Common myeloid progenitor, CD34-positive (primary cell): ENCODE measurements around the gene ZNF33A.
"Not testable (repeated sequence)": the region's sequence is repeated elsewhere in the genome, so short reads cannot be mapped to it uniquely, and the experiment has no call there.

ENCODE experiments used
- CTCF ChIA-PET: fragments of 350-600 bp; sonication (Branson Sonifier 250); formaldehyde crosslinking; loops from one replicate; lab custom pipeline; 2021; ENCODE audit warnings: antibody characterized with exemption; lab: Charles Lee
- POLR2A ChIA-PET: fragments of 350-600 bp; sonication (Branson Sonifier 250); formaldehyde crosslinking; loops from one replicate; lab custom pipeline; 2021; ENCODE audit warnings: antibody characterized with exemption; lab: Charles Lee
- DNase-seq, 3 donors: peaks; one replicate each; pipeline versions ENCODE4 v3.0.0 to v3.0.0-alpha.2; 2013
- H3K27ac ChIP-seq, 2 experiments: 1 replicate in 1 of 2; 2 replicates in 1 of 2; pipeline ENCODE4 v1.7.0; 2013; ENCODE audit warnings: inconsistent platforms in 2 of 2, low read length in 2 of 2, mild to moderate bottlenecking in 2 of 2, low read depth in 1 of 2, moderate library complexity in 1 of 2; ENCODE audit not compliant: severe bottlenecking in 2 of 2, insufficient read depth in 1 of 2, poor library complexity in 1 of 2
- H3K27me3 ChIP-seq, 5 experiments: replicated peaks in 2 of 5; 1 replicate in 3 of 5; 2 replicates in 2 of 5; pipeline versions ENCODE4 v1.6.1 to v1.7.0; 2013; ENCODE audit warnings: low read length in 4 of 5, mild to moderate bottlenecking in 2 of 5, moderate library complexity in 2 of 5, inconsistent platforms in 1 of 5; ENCODE audit not compliant: insufficient read depth in 5 of 5, control insufficient read depth in 4 of 5
- H3K36me3 ChIP-seq, 4 experiments: 1 replicate in 2 of 4; 2 replicates in 2 of 4; pipeline versions ENCODE4 v1.6.1 to v1.7.0; 2013; ENCODE audit warnings: low read length in 3 of 4, control low read depth in 1 of 4, mild to moderate bottlenecking in 1 of 4; ENCODE audit not compliant: control insufficient read depth in 4 of 4, insufficient read depth in 4 of 4
- H3K4me1 ChIP-seq, 4 experiments: 1 replicate in 3 of 4; 2 replicates in 1 of 4; pipeline versions ENCODE4 v1.6.1 to v1.7.1; 2013; ENCODE audit warnings: low read length in 3 of 4, mild to moderate bottlenecking in 3 of 4, control low read depth in 1 of 4, inconsistent platforms in 1 of 4, moderate library complexity in 1 of 4; ENCODE audit not compliant: control insufficient read depth in 4 of 4, insufficient read depth in 4 of 4; ENCODE audit errors: control extremely low read depth in 1 of 4
- H3K4me3 ChIP-seq, 7 experiments: 1 replicate in 4 of 7; 2 replicates in 3 of 7; pipeline versions ENCODE4 v1.5.1 to v1.7.0; 2013; ENCODE audit warnings: mild to moderate bottlenecking in 7 of 7, low read length in 6 of 7, moderate library complexity in 6 of 7, inconsistent platforms in 2 of 7, low read depth in 2 of 7, control low read depth in 1 of 7; ENCODE audit not compliant: insufficient read depth in 4 of 7, control insufficient read depth in 1 of 7; ENCODE audit errors: extremely low read depth in 1 of 7
- H3K9me3 ChIP-seq, 5 experiments: 1 replicate in 4 of 5; 2 replicates in 1 of 5; pipeline versions ENCODE4 v1.6.1 to v1.7.1; 2013; ENCODE audit warnings: low read length in 4 of 5, mild to moderate bottlenecking in 2 of 5, inconsistent platforms in 1 of 5, low read depth in 1 of 5, moderate library complexity in 1 of 5; ENCODE audit not compliant: control insufficient read depth in 4 of 5, insufficient read depth in 2 of 5; ENCODE audit errors: control extremely low read depth in 1 of 5
- WGBS: methylation state at CpG from one replicate; pipeline ENCODE4 v1.1.5; 2013; ENCODE audit not compliant: insufficient coverage; 5-methylcytosine and 5-hydroxymethylcytosine counted together

ZNF33A gene

DNA sequence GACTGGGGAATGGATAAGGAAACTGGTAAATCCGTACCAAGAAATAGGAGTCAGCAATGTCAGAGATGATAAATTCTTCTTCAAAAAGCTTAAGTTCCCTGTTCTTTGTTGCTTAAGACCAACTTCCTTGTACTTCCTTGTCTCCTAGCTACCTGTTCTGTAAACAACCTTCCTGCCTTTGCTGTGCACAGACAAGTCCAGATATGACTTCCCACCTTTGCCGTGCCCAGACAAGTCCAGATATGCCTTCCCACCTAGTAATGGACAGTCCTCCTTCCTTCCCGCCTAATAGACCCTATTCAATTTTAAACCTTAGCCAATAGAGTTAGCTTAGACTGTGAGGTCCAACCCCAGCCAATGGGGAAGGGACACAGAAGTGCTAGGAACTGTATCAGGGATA is 2.5 kb upstream of the ZNF33A start:
- DNase-seq = peak in 1 of 3 donors; percentile 18
- CTCF ChIA-PET = no interaction called here
- H3K27ac ChIP-seq = no peak overlapping the region
- H3K4me3 ChIP-seq = no peak overlapping the region
- H3K36me3 ChIP-seq = peaks cover 0 to 5% (median 0%) of the 10 kb centered on the region in 4 experiments
- peaks cover 0 to 10% (median 0%) of the 10 kb centered on the region in 5 experiments for H3K27me3 ChIP-seq
- POLR2A ChIA-PET = no interaction called here
- WGBS = 10% methylated on average over 2 of the region's 3 CpGs
- H3K9me3 ChIP-seq = peaks cover 0 to 5% (median 0%) of the 10 kb centered on the region in 5 experiments
- H3K4me1 ChIP-seq = peaks cover 6 to 25% (median 13%) of the 10 kb centered on the region in 4 experiments

DNA sequence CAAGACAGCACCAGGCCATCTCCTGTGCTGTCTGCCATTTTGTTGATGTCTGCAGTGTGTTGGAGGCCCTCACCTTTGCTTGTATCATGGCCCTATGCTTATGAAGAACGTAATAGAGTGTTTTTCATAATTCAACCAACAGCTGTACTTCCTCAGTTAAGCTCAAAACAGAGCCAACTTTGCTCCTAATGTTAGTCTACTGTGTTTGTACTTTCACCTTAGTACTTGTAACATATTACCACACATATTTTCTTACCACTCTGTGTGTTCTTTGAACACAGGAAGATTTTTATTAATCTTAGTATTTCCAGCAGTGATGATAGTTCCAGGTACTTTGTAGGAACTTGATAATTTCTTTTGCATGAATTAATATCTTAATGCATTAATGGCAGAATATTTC is 5.9 kb downstream of the ZNF33A start:
- no peak overlapping the region for H3K27ac ChIP-seq
- no peak overlapping the region for H3K4me3 ChIP-seq
- H3K27me3 ChIP-seq = no peaks in the 10 kb centered on the region
- peaks cover 0 to 10% (median 5%) of the 10 kb centered on the region in 5 experiments for H3K9me3 ChIP-seq
- peaks cover 26 to 74% (median 49%) of the 10 kb centered on the region in 4 experiments for H3K36me3 ChIP-seq
- ChIA-PET CTCF (no interaction called here), POLR2A (no interaction called here)
- DNase-seq = no peak
- peaks cover 0 to 8% (median 4%) of the 10 kb centered on the region in 4 experiments for H3K4me1 ChIP-seq
- no CpG with 5 or more reads among the region's 1 CpG for WGBS

DNA sequence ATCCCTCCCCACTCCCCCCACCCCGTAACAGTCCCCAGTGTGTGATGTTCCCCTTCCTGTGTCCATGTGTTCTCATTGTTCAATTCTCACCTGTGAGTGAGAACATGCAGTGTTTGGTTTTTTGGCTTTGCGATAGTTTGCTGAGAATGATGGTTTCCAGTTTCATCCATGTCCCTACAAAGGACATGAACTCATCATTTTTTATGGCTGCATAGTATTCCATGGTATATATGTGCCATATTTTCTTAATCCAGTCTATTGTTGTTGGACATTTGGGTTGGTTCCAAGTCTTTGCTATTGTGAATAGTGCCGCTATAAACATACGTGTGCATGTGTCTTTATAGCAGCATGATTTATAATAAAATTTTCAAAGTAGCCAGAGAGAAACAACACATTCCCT is 8.6 kb downstream of the ZNF33A start:
- H3K36me3 ChIP-seq = peaks cover 33 to 79% (median 48%) of the 10 kb centered on the region in 4 experiments
- H3K4me1 ChIP-seq, H3K4me3 ChIP-seq, DNase-seq, POLR2A ChIA-PET, H3K9me3 ChIP-seq, CTCF ChIA-PET, H3K27me3 ChIP-seq, H3K27ac ChIP-seq: not testable (repeated sequence)
- no CpG with 5 or more reads among the region's 4 CpGs for WGBS

DNA sequence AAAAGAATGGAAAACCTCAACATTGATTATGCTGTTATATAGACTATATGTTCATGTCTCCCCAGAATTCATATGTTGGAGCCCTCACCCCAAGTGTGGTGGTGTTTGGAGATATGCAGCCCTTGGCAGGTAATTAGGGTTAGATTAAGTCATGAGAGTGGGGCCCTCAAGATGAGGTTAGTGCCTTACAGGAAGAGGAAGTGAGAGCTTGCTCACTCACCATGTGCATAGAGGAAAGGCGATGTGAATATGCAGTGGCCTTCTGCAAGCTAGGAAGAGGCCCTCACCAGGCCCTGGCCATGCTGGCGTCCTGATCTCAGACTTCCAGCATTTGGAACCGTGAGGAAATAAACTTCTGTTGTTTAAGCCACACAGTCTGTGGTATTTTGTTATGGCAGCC is 14.8 kb downstream of the ZNF33A start:
- Histone ChIP-seq H3K27me3 (no peaks in the 10 kb centered on the region), H3K27ac (no peak overlapping the region), H3K36me3 (peaks cover 29 to 81% (median 39%) of the 10 kb centered on the region in 4 experiments), H3K9me3 (peaks cover 0 to 16% (median 0%) of the 10 kb centered on the region in 5 experiments), H3K4me3 (no peak overlapping the region), H3K4me1 (no peaks in the 10 kb centered on the region)
- ChIA-PET CTCF (interaction anchor here (0.5 kb wide), 1 partner anchor 334 kb away, joined by 3 read pairs; no protein-coding TSS in a partner anchor), POLR2A (no interaction called here)
- no peak for DNase-seq
- 97% methylated on average over 3 of the region's 3 CpGs for WGBS

DNA sequence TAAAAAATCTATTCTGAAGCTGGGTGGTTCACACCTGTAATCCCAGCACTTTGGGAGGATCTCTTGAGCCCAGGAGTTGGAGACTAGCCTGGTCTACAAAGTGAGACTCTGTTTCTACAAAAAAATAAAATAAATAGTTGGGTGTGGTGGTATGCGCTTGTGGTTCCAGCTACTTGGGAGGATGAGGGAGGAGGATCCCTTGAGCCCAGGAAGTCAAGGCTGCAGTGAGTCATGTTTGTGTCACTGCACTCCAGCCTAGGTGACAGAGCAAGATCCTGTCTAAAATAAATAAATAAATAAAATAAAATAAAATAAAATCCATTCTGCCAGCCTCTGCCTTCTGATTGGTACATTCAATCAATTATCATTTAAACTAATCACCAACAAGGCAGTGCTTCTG is 17.5 kb downstream of the ZNF33A start:
- DNase-seq = no peak
- WGBS = 100% methylated on average over 1 of the region's 1 CpG
- Histone ChIP-seq H3K27me3 (no peaks in the 10 kb centered on the region), H3K27ac (no peak overlapping the region), H3K36me3 (peaks cover 22 to 88% (median 45%) of the 10 kb centered on the region in 4 experiments), H3K9me3 (peaks cover 0 to 24% (median 0%) of the 10 kb centered on the region in 5 experiments), H3K4me1 (no peaks in the 10 kb centered on the region), H3K4me3 (no peak overlapping the region)
- ChIA-PET CTCF (no interaction called here), POLR2A (no interaction called here)

DNA sequence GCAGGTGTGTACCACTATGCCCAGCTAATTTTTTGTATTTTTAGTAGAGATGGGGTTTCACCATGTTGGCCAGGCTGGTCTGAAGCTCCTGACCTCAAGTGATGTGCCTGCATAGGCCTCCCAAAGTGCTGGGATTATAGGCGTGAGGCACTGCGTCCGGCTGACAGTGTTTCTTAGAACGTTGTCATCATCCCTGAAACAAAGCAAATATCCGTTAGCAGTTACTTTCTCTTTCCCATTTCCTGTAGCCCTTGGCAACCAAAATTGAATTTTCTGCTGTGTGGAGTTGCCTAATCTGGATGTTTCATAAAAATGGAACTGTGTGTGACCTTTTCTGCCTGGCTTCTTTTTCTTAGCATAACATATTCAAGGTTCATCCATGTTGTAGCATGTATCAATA is 22.4 kb downstream of the ZNF33A start:
- Histone ChIP-seq H3K27ac (no peak overlapping the region), H3K36me3 (peaks cover 25 to 98% (median 45%) of the 10 kb centered on the region in 4 experiments), H3K27me3 (no peaks in the 10 kb centered on the region), H3K4me3 (no peak overlapping the region), H3K4me1 (no peaks in the 10 kb centered on the region), H3K9me3 (peaks cover 3 to 48% (median 6%) of the 10 kb centered on the region in 5 experiments)
- no peak for DNase-seq
- CTCF ChIA-PET = interaction anchor here (0.7 to 0.9 kb wide), 2 partner anchors 15 to 61 kb away, joined by 3 read pairs; no protein-coding TSS in a partner anchor
- POLR2A ChIA-PET = no interaction called here
- WGBS = 95% methylated on average over 5 of the region's 5 CpGs

DNA sequence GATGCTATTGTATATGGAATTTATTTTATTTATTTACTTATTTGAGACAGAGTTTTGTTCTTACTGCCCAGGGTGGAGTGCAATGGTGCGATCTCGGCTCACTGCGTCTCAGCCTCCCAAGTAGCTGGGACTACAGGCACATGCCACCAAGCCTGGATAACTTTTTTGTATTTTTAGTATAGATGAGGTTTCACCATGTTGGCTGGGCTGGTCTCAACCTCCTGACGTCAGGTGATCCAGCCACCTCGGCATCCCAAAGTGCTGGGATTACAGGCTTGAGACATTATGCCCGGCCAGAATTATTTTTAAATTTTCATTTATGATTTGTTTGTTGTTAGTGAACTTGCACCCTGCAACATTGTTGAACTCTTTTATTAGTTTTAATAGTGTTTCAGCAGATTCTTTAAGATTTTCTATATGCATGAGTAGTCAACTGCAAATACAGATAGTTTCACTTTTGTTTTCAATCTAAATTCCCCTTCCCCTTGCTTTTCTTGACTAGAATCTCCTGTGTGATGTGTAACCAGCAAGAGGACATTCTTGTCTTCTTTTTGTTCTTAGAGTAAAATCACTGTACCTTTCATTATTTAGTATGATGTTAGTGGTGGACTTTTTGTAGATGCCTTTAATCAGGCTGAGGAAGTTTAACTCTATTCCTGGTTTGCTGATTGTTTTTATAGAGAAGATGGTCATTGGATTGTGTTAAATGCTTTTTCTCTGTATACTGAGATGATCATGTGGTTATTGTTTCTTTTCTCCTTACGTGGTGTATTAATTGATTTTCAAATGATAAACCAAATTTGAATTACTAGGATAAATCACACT is 27.8 kb downstream of the ZNF33A start:
- Histone ChIP-seq H3K36me3 (peaks cover 26 to 85% (median 29%) of the 10 kb centered on the region in 4 experiments), H3K27ac (no peak overlapping the region), H3K4me3 (no peak overlapping the region), H3K4me1 (no peaks in the 10 kb centered on the region), H3K9me3 (peaks cover 3 to 44% (median 8%) of the 10 kb centered on the region in 5 experiments), H3K27me3 (no peaks in the 10 kb centered on the region)
- WGBS = 92% methylated on average over 2 of the region's 7 CpGs
- DNase-seq = peak in 2 of 3 donors; percentile 27 to 45
- ChIA-PET POLR2A (no interaction called here), CTCF (no interaction called here)
